Amygdala (tissue), 56 donors: ENCODE results near the gene DENND5A.
"Not testable (repeated sequence)": the region's sequence is repeated elsewhere in the genome, so short reads cannot be mapped to it uniquely, and the experiment has no call there.

ENCODE experiments used
- DNase-seq, 56 donors: peaks; one replicate each; lab custom pipeline; 2025; lab: John Stamatoyannopoulos, UW

The DENND5A gene

GRCh38 chr11:9219115-9219514 is 46.0 kb downstream of the DENND5A start:
- no peak for DNase-seq

- DNase-seq: no peak
These were observed 50.4 kb downstream of the DENND5A start for GRCh38 chr11:9214765-9215164.

- DNase-seq: no peak
These were observed 53.8 kb downstream of the DENND5A start for GRCh38 chr11:9211322-9211721.

- no peak for DNase-seq
These were observed 54.2 kb downstream of the DENND5A start for GRCh38 chr11:9210922-9211320.

- no peak for DNase-seq
These were observed 54.8 kb downstream of the DENND5A start for GRCh38 chr11:9210224-9210921.

- not testable (repeated sequence) for DNase-seq
These were observed 55.5 kb downstream of the DENND5A start for GRCh38 chr11:9209604-9210003.

GRCh38 chr11:9208726-9209501 is 56.2 kb downstream of the DENND5A start:
- DNase-seq: no peak

- no peak for DNase-seq
These were observed 57.9 kb downstream of the DENND5A start for GRCh38 chr11:9207229-9207628.

GRCh38 chr11:9206496-9206895 is 58.7 kb downstream of the DENND5A start:
- DNase-seq: no peak

GRCh38 chr11:9203691-9204311 is 61.3 kb downstream of the DENND5A start:
- DNase-seq: peak in 26 of 56 donors; percentile 4 to 66 (median 24)

GRCh38 chr11:9201372-9202162 is 63.6 kb downstream of the DENND5A start:
- no peak for DNase-seq

- DNase-seq: no peak
These were observed 64.7 kb downstream of the DENND5A start for GRCh38 chr11:9200471-9200870.

- no peak for DNase-seq
These were observed 71.8 kb downstream of the DENND5A start for GRCh38 chr11:9193316-9193715.

GRCh38 chr11:9192561-9192960 is 72.6 kb downstream of the DENND5A start:
- DNase-seq: no peak

GRCh38 chr11:9190326-9191016 is 74.7 kb downstream of the DENND5A start:
- DNase-seq: not testable (repeated sequence)

- DNase-seq: not testable (repeated sequence)
These were observed 76.3 kb downstream of the DENND5A start for GRCh38 chr11:9188860-9189259.

GRCh38 chr11:9187616-9188015 is 77.5 kb downstream of the DENND5A start:
- peak in 9 of 56 donors; percentile 9 to 63 (median 23) for DNase-seq

GRCh38 chr11:9184516-9184915 is 80.6 kb downstream of the DENND5A start:
- no peak for DNase-seq

GRCh38 chr11:9182180-9182871 is 82.8 kb downstream of the DENND5A start:
- DNase-seq: no peak
